Neural progenitor cell (in vitro differentiated cells): ENCODE measurements around the gene HTT. TPM values are rescaled to one million over a fixed set of nuclear protein-coding genes. Genes with fewer than 3 reads are reported as not detected.

Experiments
- DNase-seq: peaks from one replicate; pipeline ENCODE4 v3.0.0-alpha.2; 2016; ENCODE audit warnings: low spot score
- H2AFZ ChIP-seq: fragments of 200-600 bp; sonication (generic); replicated peaks from 2 replicates; pipeline ENCODE4 v1.6.1; 2016; ENCODE audit warnings: antibody characterized with exemption
- H3F3A ChIP-seq: fragments of 200-600 bp; sonication (generic); 2 replicates; pipeline ENCODE4 v1.6.1; 2016; ENCODE audit warnings: antibody characterized with exemption, low read depth
- H3K27ac ChIP-seq: fragments of 200-600 bp; sonication (generic); 2 replicates; pipeline ENCODE4 v1.5.1; 2016; ENCODE audit warnings: mild to moderate bottlenecking
- H3K27me3 ChIP-seq: fragments of 200-600 bp; sonication (generic); 2 replicates; pipeline ENCODE4 v1.6.1; 2016; ENCODE audit warnings: mild to moderate bottlenecking, moderate library complexity
- H3K36me3 ChIP-seq: fragments of 200-600 bp; sonication (generic); 2 replicates; pipeline ENCODE4 v1.5.1; 2016
- H3K4me1 ChIP-seq: fragments of 200-600 bp; sonication (generic); 2 replicates; pipeline ENCODE4 v1.6.1; 2016; ENCODE audit warnings: mixed run types
- H3K4me2 ChIP-seq: fragments of 200-600 bp; sonication (generic); 2 replicates; pipeline ENCODE4 v1.6.1; 2016
- H3K4me3 ChIP-seq: fragments of 200-600 bp; sonication (generic); 2 replicates; pipeline ENCODE4 v1.5.1; 2016
- H3K79me2 ChIP-seq: fragments of 200-600 bp; sonication (generic); 2 replicates; pipeline ENCODE4 v1.6.1; 2016; ENCODE audit warnings: low read depth
- H3K9ac ChIP-seq: fragments of 200-600 bp; sonication (generic); 2 replicates; pipeline ENCODE4 v1.6.1; 2016
- H3K9me3 ChIP-seq: fragments of 200-600 bp; sonication (generic); 2 replicates; pipeline ENCODE4 v1.5.1; 2016; ENCODE audit warnings: low read depth
- H4K20me1 ChIP-seq: fragments of 200-600 bp; sonication (generic); 2 replicates; pipeline ENCODE4 v1.6.1; 2016; ENCODE audit warnings: low read depth
- H3K27ac Mint-ChIP-seq: 3 replicates; pipeline ENCODE4 v1.8.0; 2021; ENCODE audit warnings: mixed read lengths
- H3K27me3 Mint-ChIP-seq: 2 replicates; pipeline ENCODE4 v1.8.0; 2022; ENCODE audit warnings: low read depth, mild to moderate bottlenecking, inconsistent platforms, moderate library complexity, mixed read lengths; ENCODE audit not compliant: insufficient read depth
- H3K36me3 Mint-ChIP-seq: 3 replicates; pipeline ENCODE4 v1.8.0; 2021; ENCODE audit warnings: mixed read lengths
- H3K4me1 Mint-ChIP-seq: 3 replicates; pipeline ENCODE4 v1.8.0; 2021; ENCODE audit warnings: mixed read lengths
- H3K4me3 Mint-ChIP-seq: 3 replicates; pipeline ENCODE4 v1.8.0; 2021; ENCODE audit warnings: mild to moderate bottlenecking, moderate library complexity, mixed read lengths
- H3K9me3 Mint-ChIP-seq: 3 replicates; pipeline ENCODE4 v1.8.0; 2020; ENCODE audit warnings: mixed read lengths
- CTCF ChIP-seq: fragments of 200-600 bp; sonication (generic); IDR thresholded peaks from 2 replicates; pipeline ENCODE4 v1.5.1; 2017; ENCODE audit warnings: antibody characterized with exemption, mild to moderate bottlenecking
- EZH2 ChIP-seq: fragments of 200-600 bp; sonication (generic); IDR thresholded peaks from 2 replicates; pipeline ENCODE4 v1.6.1; 2017; ENCODE audit warnings: antibody characterized with exemption, mild to moderate bottlenecking, moderate library complexity
- EZH2phosphoT487 ChIP-seq: fragments of 200-600 bp; sonication (generic); IDR thresholded peaks from 2 replicates; pipeline ENCODE4 v1.6.1; 2017; ENCODE audit warnings: antibody characterized with exemption
- total RNA-seq: library from RNA; depleted of rRNA; stranded (reverse); fragments of >200 nt; gene quantifications from 2 replicates; pipeline ENCODE4 v1.2.3, GENCODE V29; 2015; ENCODE audit warnings: low replicate concordance

The HTT gene
- total RNA-seq = 38.9 and 40.2 TPM in 2 replicates

- H2AFZ ChIP-seq = peak within 1 kb of the TSS; percentile 100
Observed at GRCh38 chr4:3074078-3074845, at the start of gene HTT, which contains the start of gene HTT-AS. Gene HTT, plus strand, starts transcription at chr4:3074681. Its CDS starts 145 bp downstream, at chr4:3074826. Gene HTT-AS, minus strand, starts transcription at chr4:3074538.

GRCh38 chr4:3025881-3026280, 48.6 kb upstream of the HTT start:
- H2AFZ ChIP-seq = no peak overlapping the region
- no peak for DNase-seq
- H3F3A ChIP-seq = no peaks in the 10 kb centered on the region
- H3K27me3 ChIP-seq = no peaks in the 10 kb centered on the region
- H3K4me1 ChIP-seq = no peaks in the 10 kb centered on the region
- no peak overlapping the region for H3K4me2 ChIP-seq
- Mint-ChIP-seq H3K4me1 (no peaks in the 10 kb centered on the region), H3K27me3 (peaks cover 2% of the 10 kb centered on the region), H3K9me3 (peaks cover 5% of the 10 kb centered on the region), H3K36me3 (no peaks in the 10 kb centered on the region), H3K4me3 (no peak overlapping the region), H3K27ac (no peak overlapping the region)
- no peaks in the 10 kb centered on the region for H4K20me1 ChIP-seq
- no peaks in the 10 kb centered on the region for H3K36me3 ChIP-seq
- no peak for TF ChIP-seq CTCF
- TF ChIP-seq EZH2 = no peak
- TF ChIP-seq EZH2phosphoT487 = no peak
- H3K4me3 ChIP-seq = no peak overlapping the region
- H3K27ac ChIP-seq = no peak overlapping the region
- H3K9ac ChIP-seq = no peak overlapping the region
- no peaks in the 10 kb centered on the region for H3K79me2 ChIP-seq
- H3K9me3 ChIP-seq = no peaks in the 10 kb centered on the region

More at GRCh38 chr4:3074078-3074845, at the start of gene HTT, which contains the start of gene HTT-AS:
- DNase-seq = peak; percentile 97
- Mint-ChIP-seq H3K27ac (peak within 1 kb of the TSS; percentile 94), H3K9me3 (no peaks in the 10 kb centered on the region), H3K4me3 (peak within 1 kb of the TSS; percentile 97), H3K4me1 (peaks cover 15% of the 10 kb centered on the region), H3K36me3 (peaks cover 1% of the 10 kb centered on the region), H3K27me3 (peaks cover 8% of the 10 kb centered on the region)
- H3K4me2 ChIP-seq = peak within 1 kb of the TSS; percentile 99
- H3K9ac ChIP-seq = peak within 1 kb of the TSS; percentile 87
- TF ChIP-seq CTCF (peak; percentile 19), EZH2 (no peak), EZH2phosphoT487 (no peak)
- H3K27ac ChIP-seq = peak within 1 kb of the TSS; percentile 89
- H4K20me1 ChIP-seq = peaks cover 38% of the 10 kb centered on the region
- H3K4me1 ChIP-seq = peaks cover 16% of the 10 kb centered on the region
- H3K36me3 ChIP-seq = no peaks in the 10 kb centered on the region
- no peaks in the 10 kb centered on the region for H3K27me3 ChIP-seq
- H3F3A ChIP-seq = peaks cover 12% of the 10 kb centered on the region
- H3K4me3 ChIP-seq = peak within 1 kb of the TSS; percentile 95
- H3K9me3 ChIP-seq = no peaks in the 10 kb centered on the region
- H3K79me2 ChIP-seq = peaks cover 44% of the 10 kb centered on the region

- H3K36me3 Mint-ChIP-seq = no peaks in the 10 kb centered on the region
- Histone ChIP-seq H3K79me2 (no peaks in the 10 kb centered on the region), H4K20me1 (no peaks in the 10 kb centered on the region), H3K27ac (no peak overlapping the region), H3F3A (no peaks in the 10 kb centered on the region), H3K9ac (no peak overlapping the region), H3K4me1 (no peaks in the 10 kb centered on the region), H3K36me3 (no peaks in the 10 kb centered on the region), H3K9me3 (no peaks in the 10 kb centered on the region), H3K4me2 (no peak overlapping the region), H3K27me3 (no peaks in the 10 kb centered on the region), H2AFZ (no peak overlapping the region), H3K4me3 (no peak overlapping the region)
- peaks cover 2% of the 10 kb centered on the region for H3K27me3 Mint-ChIP-seq
- H3K4me1 Mint-ChIP-seq = no peaks in the 10 kb centered on the region
- H3K4me3 Mint-ChIP-seq = no peak overlapping the region
- peaks cover 5% of the 10 kb centered on the region for H3K9me3 Mint-ChIP-seq
- H3K27ac Mint-ChIP-seq = no peak overlapping the region
- DNase-seq = no peak
- no peak for TF ChIP-seq CTCF
- no peak for TF ChIP-seq EZH2phosphoT487
- TF ChIP-seq EZH2 = no peak
Observed at GRCh38 chr4:3026540-3026939, 47.9 kb upstream of the HTT start.
